CD4-positive, alpha-beta T cell (primary cell): ENCODE results near the gene ZNF366. TPM values are rescaled to one million over a fixed set of nuclear protein-coding genes. Genes with fewer than 3 reads are reported as not detected.
A peak's percentile ranks its signal among the peaks of the same experiment; 100 is the strongest.

ENCODE experiments used
- ATAC-seq: fragments of 200-7000 bp; cut with Tn5 transposase; one replicate; pipeline ENCODE4 v1.10.0; 2022; ENCODE audit warnings: mild to moderate bottlenecking; ENCODE audit not compliant: poor library complexity
- CTCF ChIA-PET: fragments of 350-600 bp; sonication (Branson Sonifier 250); formaldehyde crosslinking; loops from one replicate; lab custom pipeline; 2021; ENCODE audit warnings: antibody characterized with exemption, inconsistent platforms; lab: Charles Lee
- POLR2A ChIA-PET: fragments of 350-600 bp; sonication (Branson Sonifier 250); formaldehyde crosslinking; loops from one replicate; lab custom pipeline; 2021; ENCODE audit warnings: antibody characterized with exemption, inconsistent platforms; lab: Charles Lee
- DNase-seq, 14 experiments: peaks; one replicate each; pipeline ENCODE4 v3.0.0-alpha.2; 2013 to 2020; ENCODE audit warnings: mixed read lengths in 2 of 14
- H3K27ac ChIP-seq, 2 donors: one replicate each; pipeline versions ENCODE4 v1.5.1 to v1.7.0; 2013; ENCODE audit warnings: low read length in 2 of 2, low read depth in 1 of 2, mild to moderate bottlenecking in 1 of 2
- H3K27me3 ChIP-seq, 2 experiments: 1 replicate in 1 of 2; 2 replicates in 1 of 2; pipeline versions ENCODE4 v1.6.1 to v1.7.0; 2013; ENCODE audit warnings: low read length in 2 of 2, control low read depth in 1 of 2, mild to moderate bottlenecking in 1 of 2, moderate library complexity in 1 of 2; ENCODE audit not compliant: insufficient read depth in 2 of 2, control insufficient read depth in 1 of 2
- H3K36me3 ChIP-seq: one replicate; pipeline ENCODE4 v1.6.1; 2013; ENCODE audit warnings: low read length, control low read depth; ENCODE audit not compliant: insufficient read depth
- H3K4me1 ChIP-seq: one replicate; pipeline ENCODE4 v1.6.1; 2013; ENCODE audit warnings: low read length, control low read depth; ENCODE audit not compliant: insufficient read depth
- H3K4me3 ChIP-seq: one replicate; pipeline ENCODE4 v1.5.1; 2013; ENCODE audit warnings: mild to moderate bottlenecking, low read length, moderate library complexity
- H3K9me3 ChIP-seq, 2 experiments: 1 replicate in 1 of 2; 2 replicates in 1 of 2; pipeline versions ENCODE4 v1.6.1 to v1.7.0; 2013; ENCODE audit warnings: low read length in 2 of 2, mild to moderate bottlenecking in 2 of 2, control low read depth in 1 of 2, moderate library complexity in 1 of 2; ENCODE audit not compliant: control insufficient read depth in 1 of 2, insufficient read depth in 1 of 2
- H3K27ac Mint-ChIP-seq: one replicate; pipeline ENCODE4 v1.8.0; 2020; ENCODE audit warnings: mixed read lengths
- H3K27me3 Mint-ChIP-seq: one replicate; pipeline ENCODE4 v1.8.0; 2021; ENCODE audit warnings: mixed read lengths
- H3K36me3 Mint-ChIP-seq: one replicate; pipeline ENCODE4 v1.8.0; 2021; ENCODE audit warnings: low read depth, mixed read lengths
- H3K4me1 Mint-ChIP-seq: one replicate; pipeline ENCODE4 v1.8.0; 2021; ENCODE audit warnings: low read depth, mixed read lengths
- H3K4me3 Mint-ChIP-seq: one replicate; pipeline ENCODE4 v1.8.0; 2020; ENCODE audit warnings: mild to moderate bottlenecking, mixed read lengths
- H3K9me3 Mint-ChIP-seq: one replicate; pipeline ENCODE4 v1.8.0; 2020; ENCODE audit warnings: mixed read lengths
- intact Hi-C, 2 experiments: fragments of 100-400 bp; cut with DNase I in 1 of 2; cut with micrococcal nuclease in 1 of 2; formaldehyde crosslinking; loops; one replicate each; pipeline versions ENCODE4 v1.15.1 to v1.9.0; 2023 to 2025; cut with DNase I, micrococcal nuclease
- total RNA-seq, 174 experiments: library from RNA in 2 of 174; stranded (reverse) in 2 of 174; gene quantifications; one replicate each; pipeline ENCODE4 v1.2.3 and lab custom pipeline; 2021 to 2026
- TF ChIP-seq, protein P1 (sequence below): fragments of 200-600 bp; IDR thresholded peaks from one replicate; pipeline ENCODE4 v1.8.0; 2022; ENCODE audit warnings: antibody characterized with exemption, mild to moderate bottlenecking

ZNF366 gene
- total RNA-seq, 2 experiments from 2014 or later, result 0.06 to 0.14 TPM

DNA sequence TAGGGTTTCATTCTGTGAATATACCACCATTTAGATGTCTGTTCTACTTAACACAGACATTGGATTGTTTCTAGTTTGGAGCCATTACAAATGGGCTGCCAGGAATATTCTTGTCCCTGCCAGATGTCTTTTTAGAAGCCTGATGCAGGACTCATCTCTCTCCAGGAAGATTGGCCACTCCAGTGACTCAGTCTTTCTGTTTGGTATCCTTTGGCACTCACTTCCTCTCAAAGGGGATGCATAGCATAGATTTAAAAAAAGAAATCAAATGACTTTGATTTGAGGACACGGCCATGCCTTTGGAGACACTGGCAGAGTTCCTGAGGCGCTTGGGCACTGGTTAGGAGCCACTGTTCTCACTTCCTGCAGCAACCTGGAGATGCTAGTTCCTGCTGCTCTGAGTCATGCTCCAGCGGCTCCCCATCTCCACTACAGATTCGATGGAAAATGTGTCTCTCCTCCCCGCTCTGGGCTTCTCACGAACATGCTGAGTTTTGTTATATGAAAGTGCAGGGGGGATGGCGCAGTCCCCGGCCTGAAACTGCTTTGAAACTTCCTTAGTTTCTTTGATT is 3.5 kb upstream of the ZNF366 start:
- intact Hi-C loops, result no loop called here
- Mint-ChIP-seq H3K4me1 (no peaks in the 10 kb centered on the region), H3K4me3 (no peak overlapping the region), H3K27me3 (peaks cover 29% of the 10 kb centered on the region), H3K9me3 (no peaks in the 10 kb centered on the region), H3K27ac (no peak overlapping the region), H3K36me3 (no peaks in the 10 kb centered on the region)
- CTCF ChIA-PET, result no interaction called here
- peak in 2 of 14 experiments; percentile 29 to 31 for DNase-seq
- Histone ChIP-seq H3K4me3 (no peak overlapping the region), H3K27ac (no peak overlapping the region), H3K9me3 (peaks cover 0 to 4% of the 10 kb centered on the region in 2 experiments), H3K36me3 (no peaks in the 10 kb centered on the region), H3K4me1 (no peaks in the 10 kb centered on the region), H3K27me3 (peaks cover 0 to 4% of the 10 kb centered on the region in 2 experiments)
- POLR2A ChIA-PET, result no interaction called here
- TF ChIP-seq, protein P1, sequence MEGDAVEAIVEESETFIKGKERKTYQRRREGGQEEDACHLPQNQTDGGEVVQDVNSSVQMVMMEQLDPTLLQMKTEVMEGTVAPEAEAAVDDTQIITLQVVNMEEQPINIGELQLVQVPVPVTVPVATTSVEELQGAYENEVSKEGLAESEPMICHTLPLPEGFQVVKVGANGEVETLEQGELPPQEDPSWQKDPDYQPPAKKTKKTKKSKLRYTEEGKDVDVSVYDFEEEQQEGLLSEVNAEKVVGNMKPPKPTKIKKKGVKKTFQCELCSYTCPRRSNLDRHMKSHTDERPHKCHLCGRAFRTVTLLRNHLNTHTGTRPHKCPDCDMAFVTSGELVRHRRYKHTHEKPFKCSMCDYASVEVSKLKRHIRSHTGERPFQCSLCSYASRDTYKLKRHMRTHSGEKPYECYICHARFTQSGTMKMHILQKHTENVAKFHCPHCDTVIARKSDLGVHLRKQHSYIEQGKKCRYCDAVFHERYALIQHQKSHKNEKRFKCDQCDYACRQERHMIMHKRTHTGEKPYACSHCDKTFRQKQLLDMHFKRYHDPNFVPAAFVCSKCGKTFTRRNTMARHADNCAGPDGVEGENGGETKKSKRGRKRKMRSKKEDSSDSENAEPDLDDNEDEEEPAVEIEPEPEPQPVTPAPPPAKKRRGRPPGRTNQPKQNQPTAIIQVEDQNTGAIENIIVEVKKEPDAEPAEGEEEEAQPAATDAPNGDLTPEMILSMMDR, result no peak
- no peak for ATAC-seq

DNA sequence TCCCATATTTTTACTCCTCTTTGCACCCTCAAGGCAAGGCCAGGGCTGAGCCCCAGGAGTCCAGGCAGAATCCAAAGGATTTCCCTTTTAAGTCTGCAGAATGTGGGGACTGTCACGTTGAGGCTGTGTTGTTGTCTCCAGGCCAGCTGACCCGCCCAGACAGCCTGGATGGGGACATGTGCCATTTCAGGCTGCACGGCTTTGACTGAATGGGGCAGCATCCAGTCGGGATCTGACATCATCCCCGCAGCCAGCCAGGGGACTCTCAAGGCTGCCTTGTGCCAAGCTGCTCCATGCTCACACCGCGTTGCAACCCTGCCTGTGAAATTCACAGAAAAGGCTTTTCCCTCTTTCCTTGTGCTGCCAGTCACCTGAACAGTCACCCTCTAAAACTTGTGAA is 2.2 kb upstream of the ZNF366 start:
- H3K36me3 Mint-ChIP-seq, result no peaks in the 10 kb centered on the region
- DNase-seq (no peak), ATAC-seq (no peak)
- ChIA-PET POLR2A (no interaction called here), CTCF (no interaction called here)
- H3K4me3 Mint-ChIP-seq, result no peak overlapping the region
- Histone ChIP-seq H3K4me1 (no peaks in the 10 kb centered on the region), H3K27ac (no peak overlapping the region), H3K4me3 (no peak overlapping the region), H3K27me3 (peaks cover 0 to 4% of the 10 kb centered on the region in 2 experiments), H3K9me3 (peaks cover 0 to 4% of the 10 kb centered on the region in 2 experiments), H3K36me3 (no peaks in the 10 kb centered on the region)
- no peaks in the 10 kb centered on the region for H3K9me3 Mint-ChIP-seq
- H3K4me1 Mint-ChIP-seq, result no peaks in the 10 kb centered on the region
- TF ChIP-seq, protein P1, result no peak
- no peak overlapping the region for H3K27ac Mint-ChIP-seq
- peaks cover 34% of the 10 kb centered on the region for H3K27me3 Mint-ChIP-seq
- intact Hi-C loops, result no loop called here

DNA sequence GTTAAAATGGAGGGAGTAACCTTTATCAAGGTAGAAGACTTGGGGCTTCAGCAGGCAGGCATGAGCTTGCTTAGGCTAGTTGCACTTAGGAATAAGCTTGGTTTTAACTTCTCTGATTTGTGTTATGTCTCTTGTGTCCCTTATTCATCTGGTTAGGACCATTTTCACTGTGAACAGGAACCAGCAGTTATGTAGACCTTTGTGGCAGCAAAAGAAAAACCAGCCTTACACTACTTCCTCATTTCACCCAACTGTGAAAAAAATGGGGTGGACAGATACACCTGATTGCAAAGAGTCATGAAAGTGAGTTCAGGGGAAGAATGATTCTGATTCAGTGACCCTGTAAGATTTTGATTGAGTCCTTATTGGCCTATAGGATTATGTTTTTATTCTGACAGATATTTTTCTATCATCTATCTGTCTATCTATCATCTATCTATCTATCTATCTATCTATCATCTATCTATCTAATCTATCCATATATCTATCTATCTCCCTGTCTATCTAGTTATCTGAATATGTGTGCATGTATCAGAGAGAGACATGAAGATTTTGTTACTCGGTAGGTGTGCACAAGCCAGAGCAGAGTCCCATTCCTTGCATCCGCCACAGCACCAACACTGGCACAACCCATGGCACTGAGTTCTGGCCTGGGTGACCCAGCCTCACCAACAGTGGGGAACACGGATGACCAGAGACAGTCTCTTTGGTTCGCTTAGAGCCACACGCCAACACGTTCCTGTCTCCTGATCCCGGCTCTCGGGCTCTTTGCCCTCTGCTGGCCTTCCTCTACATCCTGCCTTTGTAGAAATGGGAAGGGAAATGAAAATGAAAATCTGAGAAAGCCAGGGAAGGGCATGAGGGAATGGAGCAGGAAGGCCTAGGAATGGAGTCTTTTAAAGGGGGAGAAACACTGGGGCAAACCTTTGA is 1.3 kb upstream of the ZNF366 start:
- intact Hi-C loops, result no loop called here
- H3K4me1 Mint-ChIP-seq, result no peaks in the 10 kb centered on the region
- ChIA-PET POLR2A (no interaction called here), CTCF (no interaction called here)
- H3K9me3 ChIP-seq, result peaks cover 0 to 4% of the 10 kb centered on the region in 2 experiments
- H3K27ac Mint-ChIP-seq, result no peak overlapping the region
- TF ChIP-seq, protein P1, result no peak
- H3K36me3 Mint-ChIP-seq, result no peaks in the 10 kb centered on the region
- H3K27ac ChIP-seq, result no peak overlapping the region
- peak in 1 of 14 experiments; percentile 12 for DNase-seq
- H3K9me3 Mint-ChIP-seq, result no peaks in the 10 kb centered on the region
- H3K27me3 ChIP-seq, result peaks cover 0 to 4% of the 10 kb centered on the region in 2 experiments
- no peak overlapping the region for H3K4me3 Mint-ChIP-seq
- no peaks in the 10 kb centered on the region for H3K36me3 ChIP-seq
- H3K4me1 ChIP-seq, result no peaks in the 10 kb centered on the region
- H3K27me3 Mint-ChIP-seq, result peaks cover 39% of the 10 kb centered on the region
- H3K4me3 ChIP-seq, result no peak overlapping the region
- ATAC-seq, result no peak
